ENCODE results near the gene DIPK2B.

DIPK2B gene

GRCh38 chrX:45200741-45201234, at the start of gene DIPK2B:
Gene DIPK2B, minus strand, starts transcription at chrX:45200876. Its CDS starts 50 bp downstream, at chrX:45200826.
- DNase-seq = no peak

- DNase-seq = no peak
Observed at GRCh38 chrX:45240301-45240700, 39.6 kb upstream of the DIPK2B start.

DNA sequence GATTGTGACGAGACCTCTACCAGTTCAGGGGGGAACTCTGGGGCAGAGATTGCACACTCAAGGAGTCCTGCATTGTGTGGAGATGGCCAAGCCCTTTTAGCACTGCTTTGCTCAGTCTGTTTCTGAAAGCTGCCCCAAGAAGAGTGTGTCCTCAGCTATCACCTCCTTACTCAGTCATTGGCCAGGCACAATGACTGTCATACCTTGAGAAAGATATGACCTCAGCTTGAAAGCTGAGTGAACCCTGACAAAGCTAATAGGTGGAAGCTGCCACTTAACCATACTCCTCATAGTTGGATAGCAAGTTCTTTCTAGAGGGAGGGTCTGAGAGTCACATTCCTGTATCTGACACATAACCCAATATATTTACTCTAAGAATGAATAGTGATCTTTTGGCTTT, 37.8 kb upstream of the DIPK2B start:
- no peak for DNase-seq

DNA sequence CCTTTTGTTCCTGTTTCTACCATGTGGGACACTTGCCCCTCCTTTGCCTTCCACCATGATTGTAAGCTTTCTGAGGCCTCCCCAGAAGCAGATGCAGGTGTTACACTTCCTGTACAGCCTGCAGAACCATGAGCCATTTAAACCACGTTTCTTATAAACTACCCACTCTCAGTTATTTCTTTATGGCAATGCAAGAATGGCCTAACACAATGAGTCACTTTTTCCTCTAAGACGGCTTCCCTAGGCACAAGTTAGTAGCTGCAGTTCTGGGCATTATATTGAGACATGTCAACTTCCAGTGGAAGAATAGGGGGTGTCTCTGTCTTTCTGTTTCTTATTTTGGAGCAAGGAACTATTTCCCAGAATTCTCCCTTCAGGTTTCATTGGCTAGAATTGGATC, 32.9 kb upstream of the DIPK2B start:
- DNase-seq = no peak

DNA sequence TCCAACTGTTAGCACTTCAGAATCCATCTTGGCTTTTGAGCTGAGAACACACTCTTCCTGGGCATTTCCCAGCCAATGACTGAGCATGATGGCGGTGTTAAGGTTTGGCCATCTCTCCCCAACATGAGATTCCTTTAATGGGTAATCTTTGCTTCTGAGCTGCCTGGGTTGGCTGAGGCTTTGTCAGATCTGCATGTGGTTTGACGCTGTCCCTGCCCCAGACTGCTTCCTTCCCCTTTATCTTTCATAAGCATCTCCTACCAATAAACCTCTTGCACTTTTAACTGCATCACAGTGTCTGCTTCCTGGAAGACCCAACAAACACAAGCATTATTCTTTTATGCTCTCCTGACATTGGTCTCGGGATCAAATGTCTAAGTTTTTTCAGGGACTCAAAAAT, 31.5 kb upstream of the DIPK2B start:
- DNase-seq = no peak

DNA sequence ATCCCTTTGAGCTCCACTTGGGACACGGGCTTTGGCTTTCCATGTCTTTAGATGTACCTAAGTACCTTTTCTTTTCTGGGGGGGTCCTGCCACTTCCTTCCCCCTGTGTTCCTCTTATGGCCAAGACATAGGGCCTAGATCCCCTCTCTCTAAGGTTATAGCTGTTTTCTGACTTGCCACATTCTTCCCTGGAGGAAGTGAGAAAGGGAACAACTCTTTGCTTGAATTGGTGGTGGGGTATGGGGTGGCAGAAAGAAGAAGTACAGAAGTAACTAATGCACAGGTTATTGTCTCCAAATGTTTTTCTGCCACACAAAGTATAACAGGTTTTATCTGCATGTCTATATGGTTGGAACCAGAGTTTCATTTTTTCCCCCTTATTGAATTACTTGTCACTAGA, 29.7 kb upstream of the DIPK2B start:
- DNase-seq = no peak

- DNase-seq = no peak
Observed at GRCh38 chrX:45229348-45229747, 28.7 kb upstream of the DIPK2B start.

DNA sequence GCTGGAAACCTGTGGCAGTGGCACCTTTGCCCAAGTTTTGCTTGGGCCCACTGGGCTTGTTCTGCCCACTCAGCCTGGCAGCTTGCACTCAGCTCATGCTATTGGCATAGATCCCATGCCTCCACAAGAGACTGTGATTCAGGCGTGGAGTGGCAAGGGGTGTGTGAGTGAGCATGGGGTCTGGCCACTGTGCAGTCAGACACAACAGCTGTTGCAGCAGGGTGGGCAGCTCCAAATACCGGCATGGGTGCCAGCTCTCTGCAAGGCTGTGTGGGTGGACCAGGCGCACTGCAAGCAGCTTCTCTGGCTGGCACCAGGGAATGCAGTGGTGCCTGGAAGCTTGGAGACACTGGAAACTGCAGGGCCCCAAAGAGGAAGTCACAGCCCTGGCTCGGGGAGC, 27.4 kb upstream of the DIPK2B start:
- no peak for DNase-seq

- DNase-seq = no peak
Observed at GRCh38 chrX:45208121-45208856, 7.6 kb upstream of the DIPK2B start.

GRCh38 chrX:45202171-45202570, 1.5 kb upstream of the DIPK2B start:
- DNase-seq = no peak

- no peak for DNase-seq
Observed at GRCh38 chrX:45198706-45199105, 2.0 kb downstream of the DIPK2B start.

- DNase-seq = no peak
Observed at GRCh38 chrX:45198301-45198700, 2.4 kb downstream of the DIPK2B start.

GRCh38 chrX:45196701-45197100, 4.0 kb downstream of the DIPK2B start:
- DNase-seq = no peak

GRCh38 chrX:45191820-45192409, 8.8 kb downstream of the DIPK2B start:
- no peak for DNase-seq

DNA sequence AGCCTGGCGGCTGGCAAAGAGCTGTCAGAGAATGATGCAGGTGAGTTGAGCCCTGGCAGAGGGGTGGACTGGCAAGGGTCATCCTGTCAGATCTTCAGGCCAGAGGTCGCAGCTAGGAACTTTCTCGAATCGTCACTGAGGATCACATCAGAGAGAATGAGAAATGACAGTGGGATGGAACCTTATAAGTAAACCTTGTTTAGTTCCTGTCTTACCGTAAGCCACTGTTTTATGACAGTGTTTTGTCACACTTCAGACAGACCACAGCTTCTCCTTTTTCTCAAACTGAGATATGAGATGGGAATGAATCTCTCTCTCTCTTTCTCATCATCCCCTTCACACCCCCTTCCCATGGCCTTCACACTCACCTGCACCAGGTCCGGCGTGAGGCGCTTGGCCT, 9.3 kb downstream of the DIPK2B start:
- DNase-seq = no peak

- no peak for DNase-seq
Observed at GRCh38 chrX:45187731-45188130, 12.9 kb downstream of the DIPK2B start.

DNA sequence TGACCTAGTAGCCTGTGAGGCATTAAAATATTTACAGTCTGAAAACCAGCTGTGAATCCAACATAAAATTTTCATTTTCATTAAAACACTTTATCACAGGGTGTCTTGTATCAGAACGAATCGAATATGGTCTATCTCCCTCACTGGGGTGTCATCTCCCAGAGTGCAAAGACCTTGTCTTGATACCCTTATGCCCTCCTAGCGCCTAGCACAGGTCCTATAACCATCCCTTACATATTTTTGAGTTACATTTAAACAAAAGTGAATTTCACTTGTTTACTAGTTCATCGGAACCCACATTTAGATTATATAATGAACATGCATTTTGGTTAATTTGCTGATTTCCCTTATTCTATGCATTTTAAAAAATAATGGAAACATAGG, 14.0 kb downstream of the DIPK2B start:
- no peak for DNase-seq

GRCh38 chrX:45184211-45184610, 16.5 kb downstream of the DIPK2B start:
- no peak for DNase-seq

GRCh38 chrX:45172890-45173289, 27.8 kb downstream of the DIPK2B start:
- no peak for DNase-seq

DNA sequence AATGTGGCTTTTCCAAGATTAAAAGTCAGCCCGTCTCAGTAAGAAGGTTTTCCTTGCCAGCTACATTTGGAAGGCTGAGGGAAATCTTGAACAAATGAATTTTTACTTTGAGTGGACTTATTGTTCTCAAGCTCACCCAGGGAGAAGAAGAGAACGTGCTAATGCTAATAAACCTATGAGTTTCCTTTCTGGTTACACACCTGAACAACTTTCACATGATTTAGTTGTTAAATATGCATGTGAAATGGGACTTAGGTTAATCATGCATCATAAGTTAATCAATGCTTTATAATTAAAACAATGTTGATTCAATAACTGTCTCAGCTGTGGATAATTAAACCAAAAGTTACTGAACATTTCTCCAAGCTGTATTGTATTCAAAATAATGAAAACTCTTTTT, 33.9 kb downstream of the DIPK2B start:
- no peak for DNase-seq

- no peak for DNase-seq
Observed at GRCh38 chrX:45165726-45166125, 35.0 kb downstream of the DIPK2B start.

GRCh38 chrX:45164995-45165394, 35.7 kb downstream of the DIPK2B start:
- no peak for DNase-seq

DNA sequence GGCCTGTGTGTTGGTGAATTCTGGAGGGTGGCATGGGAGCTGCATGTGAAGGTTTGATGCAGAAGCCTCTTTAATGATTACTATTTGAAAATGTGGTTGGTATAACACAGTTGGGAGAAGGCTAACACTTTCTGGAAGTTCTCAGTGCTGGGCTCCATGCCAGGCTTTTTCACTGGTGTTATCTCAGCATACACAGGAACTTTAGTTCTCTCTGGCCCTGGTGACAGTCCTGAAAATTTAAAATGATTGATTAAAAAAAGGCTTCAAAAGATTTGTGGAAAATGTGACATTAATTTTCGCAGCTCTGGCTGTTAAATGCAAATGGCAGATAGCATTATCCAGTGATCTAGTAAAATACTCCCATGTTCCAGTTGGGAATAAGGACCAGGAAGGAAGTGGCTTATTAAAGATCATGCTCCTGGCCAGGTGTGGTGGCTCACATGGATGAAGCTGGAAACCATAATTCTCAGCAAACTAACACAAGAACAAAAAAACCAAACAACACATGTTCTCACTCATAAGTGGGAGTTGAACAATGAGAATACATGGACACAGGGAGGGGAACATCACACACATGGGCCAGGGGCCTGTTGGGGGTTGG, 36.6 kb downstream of the DIPK2B start:
- DNase-seq = no peak

- DNase-seq = no peak
Observed at GRCh38 chrX:45157647-45158046, 43.0 kb downstream of the DIPK2B start.
